ENCODE data around the gene CXCL10. TPM values are rescaled to one million over a fixed set of nuclear protein-coding genes. Genes with fewer than 3 reads are reported as not detected.

CXCL10 gene
- total RNA-seq (2021; fragmentation: NEBNext Ultra II Directional; extraction: Animal tissue kit (Norgen Biotek cat#: 25700)) = not detected
- long read RNA-seq = 0 reads

GRCh38 chr4:76023389-76023788 lies at the start of gene CXCL10:
Gene CXCL10 (minus strand): TSS chr4:76023497. CDS start chr4:76023431, 66 bp downstream.
- TF ChIP-seq CTCF (IDR thresholded peaks at IDR 0.05) = no peak
- Mint-ChIP-seq H3K27ac (no peak within 1 kb of the TSS), H3K9me3 (no peaks in the 10 kb centered on the region), H3K4me3 (no peak within 1 kb of the TSS), H3K4me1 (ENCODE audit: low read depth) (no peaks in the 10 kb centered on the region), H3K36me3 (ENCODE audit: low read depth) (no peaks in the 10 kb centered on the region), H3K27me3 (ENCODE audit: insufficient read depth) (peaks cover 32% of the 10 kb centered on the region)
- DNase-seq = no peak

- TF ChIP-seq CTCF (IDR thresholded peaks at IDR 0.05) = no peak
- Mint-ChIP-seq H3K4me1 (ENCODE audit: low read depth) (no peaks in the 10 kb centered on the region), H3K27me3 (ENCODE audit: insufficient read depth) (0 out of 2 replicates have a peak, but pooled peaks cover 2% of the 10 kb centered on the region), H3K36me3 (ENCODE audit: low read depth) (no peaks in the 10 kb centered on the region), H3K9me3 (no peaks in the 10 kb centered on the region), H3K4me3 (no peak overlapping the region), H3K27ac (no peak overlapping the region)
- no peak for DNase-seq
Observed at GRCh38 chr4:76072760-76073159, 49.5 kb upstream of the CXCL10 start.

GRCh38 chr4:76067652-76068286 lies 44.5 kb upstream of the CXCL10 start:
- Mint-ChIP-seq H3K27ac (no peak overlapping the region), H3K9me3 (no peaks in the 10 kb centered on the region), H3K36me3 (ENCODE audit: low read depth) (no peaks in the 10 kb centered on the region), H3K4me3 (no peak overlapping the region), H3K4me1 (ENCODE audit: low read depth) (no peaks in the 10 kb centered on the region), H3K27me3 (ENCODE audit: insufficient read depth) (peaks cover 2% of the 10 kb centered on the region)
- DNase-seq = peak; percentile 71
- TF ChIP-seq CTCF (IDR thresholded peaks at IDR 0.05) = peak; percentile 96

GRCh38 chr4:76066546-76066945 lies 43.2 kb upstream of the CXCL10 start:
- H3K4me1 Mint-ChIP-seq (ENCODE audit: low read depth) = no peaks in the 10 kb centered on the region
- H3K36me3 Mint-ChIP-seq (ENCODE audit: low read depth) = no peaks in the 10 kb centered on the region
- H3K27me3 Mint-ChIP-seq (ENCODE audit: insufficient read depth) = peaks cover 3% of the 10 kb centered on the region
- H3K9me3 Mint-ChIP-seq = no peaks in the 10 kb centered on the region
- no peak overlapping the region for H3K27ac Mint-ChIP-seq
- no peak overlapping the region for H3K4me3 Mint-ChIP-seq
- TF ChIP-seq CTCF (IDR thresholded peaks at IDR 0.05) = no peak
- DNase-seq = no peak

- H3K4me1 Mint-ChIP-seq (ENCODE audit: low read depth) = no peaks in the 10 kb centered on the region
- TF ChIP-seq CTCF (IDR thresholded peaks at IDR 0.05) = no peak
- H3K9me3 Mint-ChIP-seq = no peaks in the 10 kb centered on the region
- DNase-seq = no peak
- no peak overlapping the region for H3K27ac Mint-ChIP-seq
- H3K36me3 Mint-ChIP-seq (ENCODE audit: low read depth) = no peaks in the 10 kb centered on the region
- peaks cover 19% of the 10 kb centered on the region for H3K27me3 Mint-ChIP-seq (ENCODE audit: insufficient read depth)
- no peak overlapping the region for H3K4me3 Mint-ChIP-seq
Observed at GRCh38 chr4:76061982-76062381, 38.7 kb upstream of the CXCL10 start.
